ENCODE measurements around the gene TMEM18. TPM values are rescaled to one million over a fixed set of nuclear protein-coding genes. Genes with fewer than 3 reads are reported as not detected.
A peak's percentile ranks its signal among the peaks of the same experiment; 100 is the strongest.

TMEM18 gene
- total RNA-seq, 1 donor from 2014 or later: 19.3 TPM

DNA sequence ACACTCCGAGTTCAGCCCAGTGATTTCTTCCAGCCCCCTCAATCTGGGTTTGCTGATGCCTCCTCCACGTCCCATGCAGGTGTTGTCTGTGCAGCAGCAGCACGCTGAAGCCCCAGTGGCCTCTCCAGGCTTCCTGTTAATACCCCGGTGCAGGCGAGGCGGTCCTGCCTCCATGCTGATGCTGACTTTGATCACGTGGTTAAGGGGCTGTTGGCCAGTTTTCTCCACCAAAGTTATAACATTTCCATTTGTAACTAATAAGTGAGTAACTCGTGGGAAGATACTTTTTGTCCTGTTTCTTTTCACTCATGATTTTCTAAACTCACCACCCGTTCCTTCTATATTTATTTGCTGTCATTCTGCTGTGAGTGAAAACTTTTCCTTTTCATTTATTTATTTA is 42.5 kb upstream of the TMEM18 start:
- H3K4me1 Mint-ChIP-seq (ENCODE audit: low read depth): peaks cover 2% of the 10 kb centered on the region
- peaks cover 16% of the 10 kb centered on the region for H3K27me3 Mint-ChIP-seq
- H3K27ac Mint-ChIP-seq: no peak overlapping the region
- DNase-seq (ENCODE audit: low spot score, unreplicated experiment): no peak
- no peaks in the 10 kb centered on the region for H3K36me3 Mint-ChIP-seq (ENCODE audit: insufficient read depth)
- no peak overlapping the region for H3K4me3 Mint-ChIP-seq (ENCODE audit: low read depth)
- no peaks in the 10 kb centered on the region for H3K9me3 Mint-ChIP-seq (ENCODE audit: low read depth)
- TF ChIP-seq, protein P1, sequence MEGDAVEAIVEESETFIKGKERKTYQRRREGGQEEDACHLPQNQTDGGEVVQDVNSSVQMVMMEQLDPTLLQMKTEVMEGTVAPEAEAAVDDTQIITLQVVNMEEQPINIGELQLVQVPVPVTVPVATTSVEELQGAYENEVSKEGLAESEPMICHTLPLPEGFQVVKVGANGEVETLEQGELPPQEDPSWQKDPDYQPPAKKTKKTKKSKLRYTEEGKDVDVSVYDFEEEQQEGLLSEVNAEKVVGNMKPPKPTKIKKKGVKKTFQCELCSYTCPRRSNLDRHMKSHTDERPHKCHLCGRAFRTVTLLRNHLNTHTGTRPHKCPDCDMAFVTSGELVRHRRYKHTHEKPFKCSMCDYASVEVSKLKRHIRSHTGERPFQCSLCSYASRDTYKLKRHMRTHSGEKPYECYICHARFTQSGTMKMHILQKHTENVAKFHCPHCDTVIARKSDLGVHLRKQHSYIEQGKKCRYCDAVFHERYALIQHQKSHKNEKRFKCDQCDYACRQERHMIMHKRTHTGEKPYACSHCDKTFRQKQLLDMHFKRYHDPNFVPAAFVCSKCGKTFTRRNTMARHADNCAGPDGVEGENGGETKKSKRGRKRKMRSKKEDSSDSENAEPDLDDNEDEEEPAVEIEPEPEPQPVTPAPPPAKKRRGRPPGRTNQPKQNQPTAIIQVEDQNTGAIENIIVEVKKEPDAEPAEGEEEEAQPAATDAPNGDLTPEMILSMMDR (IDR thresholded peaks at IDR 0.05; ENCODE audit: unreplicated experiment): no peak

DNA sequence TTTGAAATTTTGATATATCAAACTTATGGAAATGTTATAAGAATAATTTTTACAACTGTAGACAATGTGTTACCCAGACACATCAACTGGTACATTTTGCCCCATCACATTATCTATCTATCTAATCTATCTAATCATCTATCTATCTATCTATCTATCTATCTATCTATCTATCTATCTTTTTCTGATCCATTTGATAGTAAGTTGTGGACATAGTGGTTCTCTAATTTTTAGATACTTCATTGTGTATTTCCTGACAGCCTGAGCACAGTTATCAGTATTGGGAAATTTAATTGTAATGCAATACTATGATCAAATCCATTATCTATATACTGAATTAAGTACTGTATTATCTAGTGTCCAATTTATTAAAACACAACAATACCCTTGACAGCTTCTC is 42.0 kb upstream of the TMEM18 start:
- peaks cover 2% of the 10 kb centered on the region for H3K4me1 Mint-ChIP-seq (ENCODE audit: low read depth)
- H3K4me3 Mint-ChIP-seq (ENCODE audit: low read depth): no peak overlapping the region
- H3K36me3 Mint-ChIP-seq (ENCODE audit: insufficient read depth): no peaks in the 10 kb centered on the region
- TF ChIP-seq, protein P1 (IDR thresholded peaks at IDR 0.05; ENCODE audit: unreplicated experiment): no peak
- no peak for DNase-seq (ENCODE audit: low spot score, unreplicated experiment)
- no peaks in the 10 kb centered on the region for H3K9me3 Mint-ChIP-seq (ENCODE audit: low read depth)
- H3K27ac Mint-ChIP-seq: no peak overlapping the region
- peaks cover 14% of the 10 kb centered on the region for H3K27me3 Mint-ChIP-seq

DNA sequence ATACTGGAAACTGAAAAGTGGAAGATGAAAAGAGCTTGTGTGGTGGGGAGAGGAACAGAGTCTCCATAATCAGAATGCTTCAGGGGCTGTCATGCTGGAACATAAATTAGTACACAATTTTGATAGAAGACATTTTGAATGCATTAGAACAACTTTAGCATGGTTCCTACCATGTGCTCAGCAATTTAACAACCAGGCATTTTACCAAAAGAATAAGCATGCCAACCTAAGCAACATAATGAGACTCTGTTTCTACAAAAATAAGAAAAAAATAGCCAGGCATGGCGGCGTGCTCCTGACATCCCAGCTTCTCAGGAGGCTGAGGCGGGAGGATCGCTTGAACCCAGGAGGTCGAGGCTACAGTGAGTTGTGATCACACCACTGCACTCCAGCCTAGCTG is 40.5 kb upstream of the TMEM18 start:
- H3K36me3 Mint-ChIP-seq (ENCODE audit: insufficient read depth): no peaks in the 10 kb centered on the region

DNA sequence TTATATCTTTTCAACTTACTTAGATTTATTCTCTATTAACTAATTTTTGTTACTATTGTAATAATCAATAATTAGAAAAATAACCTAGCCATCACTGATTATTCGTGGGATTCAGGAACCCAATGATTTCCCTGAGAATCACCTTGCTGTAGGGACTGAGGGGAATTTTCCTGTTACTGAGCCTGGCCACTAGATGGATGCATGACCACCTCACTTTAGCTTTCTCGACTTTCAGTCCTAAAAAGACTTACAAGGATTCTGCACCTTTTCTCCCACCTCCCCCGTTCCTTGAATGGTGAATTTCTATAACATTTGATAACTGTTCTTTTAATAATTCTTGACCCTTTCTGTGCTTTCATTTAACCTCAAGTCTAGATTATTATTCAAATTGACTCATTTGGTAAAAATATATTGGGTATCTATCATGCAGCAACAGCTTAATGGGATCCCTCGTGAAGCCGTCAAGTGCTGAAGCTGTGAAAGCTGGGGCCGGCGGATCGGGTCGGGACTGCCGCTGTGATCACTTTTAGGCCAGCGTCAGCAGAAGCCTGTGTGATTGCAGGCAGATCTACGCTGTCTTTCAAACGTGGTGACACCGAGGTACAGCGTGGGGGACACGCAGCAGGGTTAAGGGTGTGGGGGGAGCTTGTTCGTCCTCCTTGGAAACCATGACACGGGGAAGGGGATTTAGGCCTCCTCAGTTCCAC is 38.8 kb upstream of the TMEM18 start:
- H3K27me3 Mint-ChIP-seq: peaks cover 23% of the 10 kb centered on the region
- TF ChIP-seq, protein P1 (IDR thresholded peaks at IDR 0.05; ENCODE audit: unreplicated experiment): peak; percentile 63
- no peak for DNase-seq (ENCODE audit: low spot score, unreplicated experiment)
- H3K4me1 Mint-ChIP-seq (ENCODE audit: low read depth): no peaks in the 10 kb centered on the region
- no peak overlapping the region for H3K27ac Mint-ChIP-seq
- no peaks in the 10 kb centered on the region for H3K36me3 Mint-ChIP-seq (ENCODE audit: insufficient read depth)
- H3K9me3 Mint-ChIP-seq (ENCODE audit: low read depth): no peaks in the 10 kb centered on the region
- H3K4me3 Mint-ChIP-seq (ENCODE audit: low read depth): no peak overlapping the region

More for the DNA sequence above, 40.5 kb upstream of the TMEM18 start:
- Mint-ChIP-seq H3K27ac (no peak overlapping the region), H3K9me3 (ENCODE audit: low read depth) (no peaks in the 10 kb centered on the region), H3K4me3 (ENCODE audit: low read depth) (no peak overlapping the region), H3K4me1 (ENCODE audit: low read depth) (peaks cover 2% of the 10 kb centered on the region), H3K27me3 (peaks cover 15% of the 10 kb centered on the region)
- TF ChIP-seq, protein P1 (IDR thresholded peaks at IDR 0.05; ENCODE audit: unreplicated experiment): no peak
- no peak for DNase-seq (ENCODE audit: low spot score, unreplicated experiment)

DNA sequence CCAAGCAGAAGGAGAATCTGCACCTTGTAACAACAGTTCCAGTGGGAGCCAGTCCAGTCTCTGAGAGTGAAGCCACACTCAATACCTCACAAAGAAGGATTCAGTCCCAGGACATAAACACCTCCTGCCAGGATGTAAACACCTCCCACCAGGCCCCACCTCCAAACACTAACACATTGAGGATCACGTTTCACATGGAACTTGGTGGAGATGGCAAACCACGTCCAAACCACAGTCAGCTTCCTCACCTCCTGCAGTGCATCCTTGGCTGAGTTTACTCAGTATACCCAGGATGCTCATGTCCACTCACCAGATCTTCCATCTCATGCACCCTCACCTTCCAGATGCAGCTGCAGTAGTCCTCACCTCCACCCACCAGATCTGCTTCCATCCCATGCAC is 37.8 kb upstream of the TMEM18 start:
- H3K27ac Mint-ChIP-seq: no peak overlapping the region
- peaks cover 18% of the 10 kb centered on the region for H3K27me3 Mint-ChIP-seq
- H3K4me3 Mint-ChIP-seq (ENCODE audit: low read depth): no peak overlapping the region
- TF ChIP-seq, protein P1 (IDR thresholded peaks at IDR 0.05; ENCODE audit: unreplicated experiment): no peak
- H3K4me1 Mint-ChIP-seq (ENCODE audit: low read depth): no peaks in the 10 kb centered on the region
- no peaks in the 10 kb centered on the region for H3K9me3 Mint-ChIP-seq (ENCODE audit: low read depth)
- H3K36me3 Mint-ChIP-seq (ENCODE audit: insufficient read depth): no peaks in the 10 kb centered on the region
- DNase-seq (ENCODE audit: low spot score, unreplicated experiment): no peak

Data from progenitor cell of endocrine pancreas (in vitro differentiated cells).